Posterior vena cava (tissue), 2 donors: ENCODE results near the gene KRT40. TPM values are rescaled to one million over a fixed set of nuclear protein-coding genes. Genes with fewer than 3 reads are reported as not detected.

ENCODE experiments used
- DNase-seq: peaks from one replicate; pipeline ENCODE4 v3.0.0-alpha.2; 2020; ENCODE audit warnings: low spot score
- intact Hi-C, 2 donors: fragments of 100-400 bp; cut with DNase I; formaldehyde crosslinking; loops; one replicate each; pipeline versions ENCODE4 v1.14.1 to v1.14.2; 2022 to 2023
- total RNA-seq, 2 donors: library from RNA; stranded (reverse); fragmentation: NEBNext Ultra II Directional; extraction: Animal tissue kit (Norgen Biotek cat#: 25700); gene quantifications; one replicate each; pipeline ENCODE4 v1.2.1, GENCODE V29; 2021
- donor health status: DM: yes; HTN: yes; CAD: no.
- donor health status: DM: yes; HTN: yes; CAD: no.

The KRT40 gene
- total RNA-seq, 2 donors from 2014 or later, result not detected

GRCh38 chr17:40931311-40931710 is 52.8 kb downstream of the KRT40 start:
- DNase-seq, result no peak
- intact Hi-C loops, result no loop called here

Other genes starting within 250 kb of the KRT40 start
- not detected for gene KRT25, start 229.0 kb downstream of the KRT40 start, total RNA-seq
- gene KRT26, start 212.1 kb downstream of the KRT40 start, total RNA-seq, result not detected
- under 1 TPM in 1 of 2 donors, not detected in 1; 0.42 TPM for gene KRT27, start 201.8 kb downstream of the KRT40 start, total RNA-seq
- not detected for gene KRT28, start 184.4 kb downstream of the KRT40 start, total RNA-seq
- gene KRT10, start 161.7 kb downstream of the KRT40 start, total RNA-seq, result 10 to 100 TPM; 36.9 to 44.9 TPM
- gene KRT12, start 117.1 kb downstream of the KRT40 start, total RNA-seq, result not detected
- not detected for gene KRT20, start 99.1 kb downstream of the KRT40 start, total RNA-seq
- gene KRT23, start 46.7 kb downstream of the KRT40 start, total RNA-seq, result under 1 TPM; 0.24 to 0.37 TPM
- not detected for gene KRT39, start 17.4 kb downstream of the KRT40 start, total RNA-seq
- not detected for gene KRTAP3-3, start 9.8 kb upstream of the KRT40 start, total RNA-seq
- not detected for gene KRTAP3-2, start 15.6 kb upstream of the KRT40 start, total RNA-seq
- not detected for gene KRTAP3-1, start 24.8 kb upstream of the KRT40 start, total RNA-seq
- not detected for gene KRTAP1-5, start 42.9 kb upstream of the KRT40 start, total RNA-seq
- not detected for gene KRTAP1-4, start 45.9 kb upstream of the KRT40 start, total RNA-seq
- not detected for gene KRTAP1-3, start 50.5 kb upstream of the KRT40 start, total RNA-seq
- gene KRTAP1-1, start 57.1 kb upstream of the KRT40 start, total RNA-seq, result not detected
- gene KRTAP2-1, start 63.0 kb upstream of the KRT40 start, total RNA-seq, result not detected
- gene KRTAP2-2, start 70.9 kb upstream of the KRT40 start, total RNA-seq, result not detected
- gene KRTAP2-3, start 75.8 kb upstream of the KRT40 start, total RNA-seq, result not detected
- not detected for gene KRTAP2-4, start 81.6 kb upstream of the KRT40 start, total RNA-seq
- not detected for gene KRTAP4-7, start 99.8 kb upstream of the KRT40 start, total RNA-seq
- gene KRTAP4-8, start 113.8 kb upstream of the KRT40 start, total RNA-seq, result not detected
- not detected for gene KRTAP4-16, start 117.9 kb upstream of the KRT40 start, total RNA-seq
- not detected for gene KRTAP4-9, start 121.1 kb upstream of the KRT40 start, total RNA-seq
- not detected for gene KRTAP4-11, start 134.0 kb upstream of the KRT40 start, total RNA-seq
- gene KRTAP4-12, start 139.9 kb upstream of the KRT40 start, total RNA-seq, result not detected
- not detected for gene KRTAP4-6, start 156.2 kb upstream of the KRT40 start, total RNA-seq
- not detected for gene KRTAP4-5, start 165.5 kb upstream of the KRT40 start, total RNA-seq
- gene KRTAP4-4, start 176.4 kb upstream of the KRT40 start, total RNA-seq, result not detected
- not detected for gene KRTAP4-3, start 183.9 kb upstream of the KRT40 start, total RNA-seq
- gene KRTAP4-2, start 193.9 kb upstream of the KRT40 start, total RNA-seq, result not detected
- gene KRTAP4-1, start 200.6 kb upstream of the KRT40 start, total RNA-seq, result not detected
- not detected for gene KRTAP9-1, start 205.6 kb upstream of the KRT40 start, total RNA-seq
- gene KRTAP9-2, start 242.3 kb upstream of the KRT40 start, total RNA-seq, result not detected
- not detected for gene KRTAP9-3, start 248.1 kb upstream of the KRT40 start, total RNA-seq